Activated gamma-delta T cell treated with Interleukin-2 at 50 U/mL for 16 hours (primary cell): ENCODE measurements around the gene HOXA1.

ENCODE experiments used
- DNase-seq: peaks from one replicate; pipeline ENCODE4 v3.0.0-alpha.2; 2020

The HOXA1 gene

DNA sequence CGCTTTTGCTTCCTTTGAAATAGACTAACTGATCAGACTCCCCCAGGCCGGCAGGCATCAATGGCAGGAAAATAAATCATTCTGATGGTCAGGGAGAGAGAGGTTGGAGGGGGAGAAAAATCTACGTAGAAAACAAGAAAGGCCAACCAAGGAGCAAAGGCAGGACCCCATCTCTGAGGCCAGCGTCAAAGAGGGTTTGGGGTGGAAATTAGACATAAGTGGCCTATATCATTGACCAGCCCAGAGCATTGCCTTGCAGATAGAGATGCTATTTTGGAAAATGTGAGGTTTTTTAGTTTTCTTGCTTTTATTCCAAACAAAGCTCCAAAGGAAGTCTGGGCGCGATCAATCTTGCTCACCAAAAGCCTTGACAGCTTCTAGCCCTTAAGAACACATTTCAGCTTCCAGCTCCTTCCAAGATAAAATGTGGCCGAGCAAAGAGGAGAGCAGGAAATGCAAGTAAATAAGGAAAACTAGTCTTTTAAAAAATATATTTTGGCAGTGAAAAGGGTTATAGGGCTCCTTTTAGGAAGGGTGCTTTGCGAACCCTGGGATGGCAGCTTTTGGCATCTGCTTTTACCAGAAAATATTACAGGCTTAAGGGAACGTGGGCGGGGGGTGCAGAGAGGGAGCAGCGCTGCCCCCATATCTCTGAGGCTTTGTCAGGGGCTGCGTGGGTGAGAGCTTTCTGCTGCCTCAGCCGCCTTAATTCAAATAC is 8.7 kb upstream of the HOXA1 start:
- DNase-seq: no peak

DNA sequence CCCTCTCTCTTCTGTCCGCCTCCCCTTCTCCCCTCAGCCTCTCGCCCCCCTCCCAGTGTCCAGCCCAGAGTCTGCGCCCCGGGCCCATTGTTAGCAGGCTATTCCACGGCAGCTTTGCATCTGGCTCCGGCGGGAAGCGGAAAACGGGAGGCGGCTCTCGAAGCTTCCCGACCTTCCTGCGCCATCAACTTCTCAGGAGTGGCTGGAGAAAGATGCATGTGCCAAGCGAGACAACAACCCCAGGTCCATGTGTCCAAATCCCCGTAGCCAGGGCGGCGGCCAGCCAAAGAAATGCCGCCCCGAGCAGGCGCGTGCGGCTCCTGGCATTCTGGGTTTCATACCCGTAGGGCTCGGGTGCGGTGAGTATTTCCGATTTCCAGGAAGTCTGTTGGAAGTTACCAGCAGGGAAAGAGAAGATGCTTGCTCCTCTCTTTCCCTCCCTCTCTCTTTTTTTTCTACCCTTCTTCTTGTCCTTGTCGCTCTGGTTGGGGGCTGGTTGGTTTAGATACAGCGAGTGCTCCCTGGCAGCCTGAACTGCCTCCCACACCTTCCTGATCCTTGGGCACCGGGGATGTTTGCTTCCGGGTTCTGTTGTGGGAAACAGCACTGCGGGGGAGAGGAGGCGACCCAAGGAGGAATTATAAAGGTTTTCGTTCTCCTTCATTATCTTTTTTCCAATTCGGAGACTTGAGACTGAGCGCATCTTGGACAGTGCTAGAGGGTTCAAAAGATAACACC is 7.9 kb upstream of the HOXA1 start:
- no peak for DNase-seq

DNA sequence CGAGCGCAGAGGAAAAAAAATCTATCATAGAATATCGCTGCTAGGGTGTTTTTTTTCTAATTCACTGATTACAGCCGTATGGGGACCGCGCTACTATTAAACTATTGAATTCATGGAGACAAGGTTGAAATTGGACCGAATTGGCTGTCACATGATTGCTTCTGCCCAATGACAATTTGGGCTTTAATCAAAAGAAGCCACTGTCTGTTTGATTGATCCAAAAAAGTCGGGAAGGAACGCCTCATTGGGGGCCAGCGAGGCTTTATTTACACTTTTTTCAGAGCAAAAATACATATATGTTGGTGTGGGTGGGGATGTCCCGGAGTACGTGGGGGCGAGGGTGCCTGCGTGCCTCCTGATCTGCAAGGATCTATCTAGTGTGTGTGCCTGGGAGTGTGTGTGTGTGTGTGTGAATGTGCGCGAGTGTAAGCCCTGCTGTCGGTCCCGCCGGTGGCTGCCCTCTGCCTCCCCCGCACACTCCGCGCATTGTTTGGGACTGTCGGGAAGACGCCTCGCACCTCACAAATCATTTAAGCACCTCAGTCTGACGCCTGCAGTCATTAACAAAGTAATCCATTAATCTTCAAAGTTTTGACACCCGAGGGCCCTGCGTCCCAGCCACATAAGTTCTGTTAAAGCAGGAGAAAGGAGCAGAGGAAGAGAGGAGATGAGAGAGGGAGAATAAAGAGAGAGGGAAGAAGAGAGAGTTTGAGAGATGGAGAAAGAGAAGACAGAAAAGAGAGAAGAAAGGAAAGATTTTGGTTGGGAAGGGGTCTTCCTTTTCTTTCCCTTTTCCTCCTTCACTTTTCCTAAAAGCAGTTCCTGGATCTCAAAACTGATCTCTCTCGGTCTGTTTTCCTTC is 7.0 kb upstream of the HOXA1 start, which contains the start of gene HOXA2:
Gene HOXA2 (minus strand): TSS at position 103 of the 862 bp plus-strand sequence. CDS start 183 bp downstream, outside the sequence.
- no peak for DNase-seq

DNA sequence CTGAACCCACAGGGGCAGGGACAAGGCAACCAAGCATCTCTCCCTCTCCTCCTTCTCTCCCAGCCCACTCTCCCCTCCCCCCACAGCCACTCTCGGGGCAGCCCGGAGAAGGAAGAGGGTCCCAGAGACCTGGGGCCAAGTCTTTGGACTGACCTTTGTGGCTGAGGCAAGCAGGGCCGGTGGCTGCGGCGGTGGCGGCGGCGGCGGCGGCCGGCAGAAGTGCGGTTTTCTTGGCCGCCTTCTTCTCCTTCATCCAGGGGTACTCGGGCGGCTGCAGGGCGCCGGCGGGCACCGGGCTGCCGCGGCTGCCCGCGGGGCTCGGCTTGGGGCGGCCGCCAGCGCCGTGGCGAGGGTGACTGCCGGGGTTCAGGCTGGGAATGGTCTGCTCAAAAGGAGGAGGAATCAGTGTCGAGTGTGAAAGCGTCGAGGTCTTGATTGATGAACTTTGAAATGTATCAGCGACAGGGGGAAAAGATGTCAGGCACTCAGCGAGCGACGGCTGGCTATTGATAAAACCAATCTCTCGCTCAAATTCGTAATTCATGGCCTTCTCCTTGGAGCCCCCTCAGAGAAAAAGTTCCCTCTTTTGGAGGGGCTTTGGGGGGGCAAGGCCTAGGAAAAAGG is 6.3 kb upstream of the HOXA1 start:
- DNase-seq: no peak

DNA sequence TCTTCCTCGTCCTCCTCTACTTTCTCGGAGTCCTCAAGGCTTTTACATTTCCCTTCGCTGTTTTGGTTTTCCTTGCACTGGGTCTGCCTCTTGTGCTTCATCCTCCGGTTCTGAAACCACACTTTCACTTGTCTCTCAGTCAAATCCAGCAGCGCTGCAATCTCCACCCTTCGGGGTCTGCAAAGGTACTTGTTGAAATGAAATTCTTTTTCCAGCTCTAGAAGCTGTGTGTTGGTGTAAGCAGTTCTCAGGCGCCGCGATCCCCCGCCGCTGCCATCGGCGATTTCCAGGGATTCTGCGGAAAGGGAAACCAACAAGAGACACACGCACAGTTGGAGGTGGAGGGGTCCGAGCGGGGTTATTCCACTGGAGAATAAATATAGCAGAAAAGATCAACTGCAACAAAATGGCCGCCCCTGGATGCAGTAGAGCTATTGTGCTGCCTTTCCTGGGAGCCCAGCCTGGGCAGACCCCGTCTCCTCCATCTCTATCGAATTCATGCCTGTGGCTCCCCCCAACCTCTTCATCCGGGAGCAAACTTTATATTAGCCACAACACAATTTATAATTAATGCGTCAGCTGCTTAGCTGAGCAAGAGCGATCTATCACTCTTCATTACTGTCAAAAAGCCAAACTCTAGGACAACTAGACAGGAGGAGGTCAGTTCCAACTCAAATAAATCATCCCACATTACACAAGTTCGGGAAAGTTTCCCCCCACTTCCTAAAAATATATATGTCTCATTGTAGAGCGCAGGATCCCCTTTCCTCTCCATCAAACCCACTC is 5.6 kb upstream of the HOXA1 start:
- no peak for DNase-seq

DNA sequence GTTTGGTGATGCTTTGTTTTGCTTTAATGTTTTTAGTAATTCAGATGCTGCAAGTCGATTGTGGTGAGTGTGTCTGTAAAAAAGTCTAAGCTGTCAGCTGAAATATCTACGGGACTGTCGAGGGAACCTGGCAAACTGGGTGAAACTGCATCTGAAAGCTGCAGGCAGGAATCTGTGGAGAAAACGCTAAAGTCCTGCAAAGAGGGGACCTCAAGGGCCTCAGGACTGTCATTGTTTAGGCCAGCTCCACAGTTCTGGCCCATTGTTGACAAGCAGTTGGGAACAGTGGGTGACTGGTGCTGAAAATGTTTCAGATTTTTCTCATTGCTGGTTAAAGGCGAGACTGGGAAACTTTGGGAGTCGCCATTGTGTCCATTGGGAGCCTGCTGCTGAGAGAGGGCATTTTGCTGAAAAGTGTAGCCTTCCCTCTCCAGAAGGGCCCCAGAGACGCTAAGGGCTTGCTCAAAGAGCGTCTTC is 4.9 kb upstream of the HOXA1 start:
- DNase-seq: no peak

DNA sequence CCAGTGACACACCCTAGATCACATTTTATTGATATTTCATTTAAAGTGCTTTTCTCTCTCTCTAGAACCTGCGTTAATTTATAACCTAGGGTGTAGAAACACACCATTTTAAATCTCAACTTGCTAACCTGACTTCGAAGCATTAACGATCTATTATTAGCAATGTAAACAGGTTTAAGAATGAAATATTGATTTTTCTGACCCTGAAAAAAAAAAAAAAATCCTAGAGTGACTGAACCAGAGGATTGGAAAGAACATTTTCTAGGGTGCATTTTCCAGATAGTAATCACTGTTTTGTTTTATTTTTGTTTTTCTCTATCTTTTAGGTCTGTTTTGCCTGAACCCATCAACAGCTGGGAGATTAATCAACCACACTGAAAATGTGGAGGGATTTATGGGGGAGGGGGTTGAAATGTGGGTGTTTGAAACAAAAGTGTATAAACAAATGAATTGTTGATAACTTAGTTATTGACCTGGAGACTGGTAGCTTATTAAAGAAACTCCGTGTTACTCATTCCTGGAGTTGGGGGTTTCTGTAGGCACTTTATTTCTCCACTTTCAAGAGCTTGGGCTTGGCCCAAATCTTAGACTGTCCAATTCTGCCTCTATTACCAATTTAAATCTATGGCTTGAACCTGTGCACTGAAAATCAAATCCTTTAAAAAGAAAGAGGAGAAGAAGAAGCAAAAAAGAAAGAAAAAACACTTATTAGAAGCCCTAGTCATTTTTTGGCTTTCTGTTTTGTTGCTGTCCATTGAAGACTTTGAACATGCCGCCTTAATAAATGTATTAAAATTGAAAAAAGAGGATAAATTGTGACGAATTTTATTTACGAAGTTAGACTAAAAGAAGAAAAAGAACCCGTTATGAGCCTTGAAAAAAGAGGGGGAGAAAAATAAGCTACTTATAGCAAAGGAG is 3.9 kb upstream of the HOXA1 start:
- no peak for DNase-seq

DNA sequence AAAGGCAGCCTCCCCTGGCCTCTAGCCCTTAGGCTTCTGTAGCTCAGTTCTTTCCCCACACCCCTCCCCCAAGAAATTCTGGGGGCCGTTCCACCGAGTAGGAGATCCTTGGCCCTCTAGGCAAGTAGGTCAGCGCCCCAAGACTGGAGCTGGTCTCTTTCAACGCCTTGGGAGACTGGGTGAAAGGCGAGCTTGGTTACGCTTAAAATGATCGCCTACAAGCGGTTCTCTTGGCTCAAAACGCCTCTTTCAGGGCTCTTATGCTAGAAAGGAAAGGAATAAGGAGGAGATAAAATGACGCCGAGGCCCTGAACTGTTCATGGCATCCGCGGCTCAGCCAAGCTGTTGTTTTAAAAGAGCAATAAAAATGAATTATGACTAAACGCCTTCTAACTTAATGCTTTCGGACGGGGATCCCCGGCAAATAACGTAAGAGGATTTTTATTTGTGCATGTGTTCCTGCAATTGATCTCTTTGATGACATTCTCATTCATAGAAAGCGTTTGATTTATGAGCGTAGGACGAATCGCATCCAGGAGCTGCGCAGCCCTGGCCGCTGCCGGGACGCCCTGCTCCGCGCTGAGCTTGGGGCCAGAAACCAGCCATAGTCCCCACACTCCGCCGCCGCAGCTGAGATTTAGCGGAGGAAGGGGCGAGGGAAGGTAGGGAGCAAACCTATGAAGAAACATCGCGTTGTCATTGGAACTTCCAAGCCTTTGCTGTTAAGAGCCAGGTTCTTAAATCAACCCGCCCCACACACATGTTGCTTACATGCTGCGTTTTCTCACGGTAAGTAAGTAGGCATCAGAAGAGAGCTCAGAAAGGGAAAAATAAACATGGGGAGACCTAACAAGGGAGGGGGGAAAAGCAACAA is 3.0 kb upstream of the HOXA1 start:
- DNase-seq: no peak

DNA sequence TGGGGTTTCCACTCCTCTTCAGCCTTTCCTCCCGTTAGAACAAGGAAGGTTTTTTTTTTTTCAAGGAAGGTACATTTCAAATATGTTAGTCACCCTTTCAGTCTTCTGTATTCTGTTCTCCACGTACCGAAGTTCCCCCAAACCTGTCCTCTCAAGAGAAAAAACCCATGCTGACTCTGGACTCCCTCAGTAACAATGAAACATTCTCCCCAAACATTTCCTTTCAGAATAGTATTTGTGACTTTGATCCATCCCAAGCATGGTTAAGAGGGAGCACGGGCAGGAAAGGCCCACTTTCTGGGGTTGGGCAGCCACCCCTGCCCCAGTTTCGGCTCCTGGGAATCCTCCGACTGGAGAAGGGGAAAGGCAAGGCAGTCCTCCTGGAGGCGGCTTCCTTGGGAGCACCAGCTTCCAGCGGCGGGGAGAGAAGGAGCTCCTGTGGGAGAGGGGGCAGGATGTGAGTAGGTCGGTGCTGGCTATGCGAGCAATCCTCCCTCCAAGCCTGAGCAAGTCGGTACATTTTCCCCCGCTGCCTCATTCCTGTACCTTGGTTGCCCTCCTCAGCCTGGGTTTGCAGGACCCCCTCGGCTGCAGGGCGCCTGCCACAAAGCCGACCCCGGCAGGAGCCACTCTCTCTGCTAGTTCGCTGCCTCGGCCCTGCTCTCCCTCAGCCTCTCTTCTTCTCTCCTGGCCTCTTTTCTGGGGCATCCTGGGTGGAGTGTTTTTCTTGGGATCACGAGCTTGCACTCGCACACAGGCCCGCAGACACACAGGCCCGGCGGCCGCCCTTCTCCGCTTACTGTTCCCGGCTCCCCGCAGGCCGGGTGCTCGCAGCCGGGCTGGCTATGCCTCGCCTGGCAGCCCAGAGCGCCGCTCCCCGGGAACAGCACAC is 2.1 kb upstream of the HOXA1 start:
- no peak for DNase-seq

DNA sequence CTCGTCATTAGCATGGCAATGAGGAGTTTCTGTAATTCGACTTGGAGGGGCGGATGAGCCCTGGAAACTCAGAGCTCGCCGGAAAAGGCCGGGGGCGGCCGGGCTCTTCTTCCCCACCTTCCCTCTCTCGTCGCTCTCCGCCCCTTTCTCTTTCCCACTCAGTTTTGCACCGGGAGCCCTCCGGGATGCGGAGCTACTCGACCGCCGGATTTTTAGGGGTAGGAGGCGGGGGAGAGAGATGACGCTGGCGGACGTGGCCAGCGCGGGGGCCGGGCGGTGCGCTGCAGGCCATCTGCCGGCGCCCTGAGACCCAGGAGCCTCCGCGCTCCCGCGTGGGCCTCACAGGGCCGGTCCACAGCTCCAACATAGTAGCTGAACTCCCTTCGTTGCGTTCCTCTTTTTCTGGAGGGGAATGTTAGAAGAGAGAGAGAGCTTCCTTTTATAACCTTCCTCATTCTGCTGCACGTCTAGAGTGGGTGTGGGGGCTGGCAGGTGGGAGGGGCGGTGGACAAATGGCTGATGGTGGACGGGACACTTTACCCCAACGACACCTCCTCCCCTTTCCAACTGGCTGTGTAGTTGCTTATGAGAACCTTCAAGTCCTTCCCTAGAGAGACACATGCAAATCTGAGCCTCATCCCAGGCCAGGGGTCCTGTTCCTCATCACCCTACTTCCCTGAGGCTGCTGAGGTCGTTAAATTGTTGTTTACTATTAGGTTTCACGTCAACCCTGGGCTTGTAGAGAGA is 1.1 kb upstream of the HOXA1 start:
- DNase-seq: no peak

DNA sequence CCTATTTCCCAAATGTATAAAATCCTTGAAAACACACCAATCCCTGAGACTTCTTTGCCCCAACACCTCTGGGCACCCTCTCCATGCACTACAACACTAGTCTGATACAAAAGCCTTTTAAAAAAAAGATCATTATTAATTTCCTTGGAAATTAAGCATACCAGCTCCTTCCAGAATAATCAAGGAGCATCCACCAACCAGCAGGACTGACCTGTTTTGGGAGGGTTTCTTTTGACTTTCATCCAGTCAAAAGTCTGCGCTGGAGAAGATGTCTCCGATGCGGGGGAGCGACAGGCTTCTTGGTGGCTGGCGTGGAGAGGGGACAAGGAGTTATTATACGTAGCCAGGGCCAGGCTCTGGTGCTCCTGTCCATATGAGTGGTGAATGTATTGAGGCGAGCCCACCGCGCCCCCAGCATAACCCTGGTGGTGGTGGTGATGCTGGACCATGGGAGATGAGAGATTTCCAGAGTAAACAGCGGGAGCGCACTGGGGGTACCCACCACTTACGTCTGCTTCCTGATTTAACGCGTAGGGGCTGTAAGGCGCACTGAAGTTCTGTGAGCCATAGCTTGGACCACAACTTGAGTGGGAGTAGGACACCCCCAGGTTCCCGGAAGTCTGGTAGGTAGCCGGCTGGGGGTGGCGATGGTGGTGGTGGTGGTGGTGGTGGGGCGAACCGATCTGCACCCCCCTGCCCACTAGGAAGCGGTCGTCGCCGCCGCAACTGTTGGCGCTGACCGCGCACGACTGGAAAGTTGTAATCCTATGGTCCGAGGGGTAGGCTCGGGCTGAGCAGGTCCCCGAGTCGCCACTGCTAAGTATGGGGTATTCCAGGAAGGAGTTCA is 527 bp downstream of the HOXA1 start:
- no peak for DNase-seq

DNA sequence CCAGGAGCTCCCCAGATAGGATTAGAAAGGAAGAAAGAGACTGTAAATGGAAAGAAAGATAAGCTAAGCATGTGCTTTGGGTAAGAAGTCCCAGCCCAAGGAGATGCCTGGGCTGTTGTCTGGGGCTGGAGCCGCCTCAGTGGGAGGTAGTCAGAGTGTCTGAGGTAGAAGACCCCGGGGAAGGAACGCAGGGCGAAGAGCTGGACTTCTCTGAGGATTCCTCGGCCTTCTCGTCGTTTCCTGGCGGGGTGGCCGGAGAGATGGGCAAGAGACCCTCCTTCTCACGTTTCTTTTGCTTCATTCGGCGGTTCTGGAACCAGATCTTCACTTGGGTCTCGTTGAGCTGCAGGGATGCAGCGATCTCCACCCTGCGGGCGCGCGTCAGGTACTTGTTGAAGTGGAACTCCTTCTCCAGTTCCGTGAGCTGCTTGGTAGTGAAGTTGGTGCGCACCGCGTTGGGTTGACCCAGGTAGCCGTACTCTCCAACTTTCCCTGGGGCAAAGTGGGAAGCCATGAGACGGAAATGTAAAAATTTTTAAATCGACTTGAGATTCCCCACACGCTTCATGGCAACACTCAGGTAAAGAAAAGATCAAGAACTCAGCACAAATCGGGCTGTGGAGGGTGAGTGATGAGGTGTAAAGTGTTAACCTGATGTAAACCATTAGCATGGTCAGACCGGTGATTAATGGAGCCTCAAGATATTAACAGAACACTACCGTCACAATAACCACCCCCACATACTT is 1.3 kb downstream of the HOXA1 start:
- no peak for DNase-seq

DNA sequence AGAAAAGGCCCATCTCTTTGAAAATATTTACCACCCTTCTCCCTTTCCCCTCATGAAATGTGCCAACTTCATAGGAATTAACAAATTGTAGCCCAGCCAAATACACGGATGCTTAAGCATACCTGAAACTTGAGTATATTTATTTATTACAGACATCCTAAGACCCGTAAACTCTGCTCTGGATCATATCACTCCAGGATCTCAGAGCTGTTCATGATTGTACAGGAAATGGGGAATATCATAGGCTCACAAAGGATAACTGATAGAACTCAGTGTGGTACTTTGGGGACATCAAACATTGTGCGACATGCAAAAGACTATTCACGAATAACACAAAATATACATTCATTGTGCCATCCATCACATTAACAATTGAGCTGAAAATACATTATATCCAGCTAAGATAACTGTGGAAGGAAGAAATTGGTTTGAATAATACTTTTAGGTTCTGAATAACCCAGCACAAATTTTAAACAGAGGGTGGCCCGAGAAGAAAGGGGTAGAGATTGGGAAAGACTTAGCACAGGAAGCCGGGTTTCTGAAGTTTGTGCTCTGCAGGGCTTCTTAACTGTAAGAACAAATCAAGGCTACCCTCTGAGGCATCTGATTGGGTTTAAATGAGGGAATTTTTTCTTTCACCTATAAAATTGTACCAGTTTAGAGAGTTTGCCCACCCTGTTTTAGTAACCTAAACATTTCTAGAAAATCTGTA is 2.5 kb downstream of the HOXA1 start:
- no peak for DNase-seq

DNA sequence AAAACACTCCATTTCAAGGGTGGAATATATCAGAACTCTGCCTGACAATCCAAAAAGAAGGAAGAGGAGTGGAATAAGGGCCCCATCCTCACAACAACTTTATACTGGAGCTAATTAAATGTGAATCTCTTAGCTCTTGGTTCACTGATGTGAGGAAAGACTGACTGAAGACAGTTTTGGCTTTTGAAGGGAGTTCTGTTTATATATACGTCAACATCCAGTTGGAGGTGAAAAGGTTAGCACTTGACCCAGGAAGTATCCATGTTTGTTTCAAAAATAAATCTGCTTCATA is 3.0 kb downstream of the HOXA1 start:
- no peak for DNase-seq

DNA sequence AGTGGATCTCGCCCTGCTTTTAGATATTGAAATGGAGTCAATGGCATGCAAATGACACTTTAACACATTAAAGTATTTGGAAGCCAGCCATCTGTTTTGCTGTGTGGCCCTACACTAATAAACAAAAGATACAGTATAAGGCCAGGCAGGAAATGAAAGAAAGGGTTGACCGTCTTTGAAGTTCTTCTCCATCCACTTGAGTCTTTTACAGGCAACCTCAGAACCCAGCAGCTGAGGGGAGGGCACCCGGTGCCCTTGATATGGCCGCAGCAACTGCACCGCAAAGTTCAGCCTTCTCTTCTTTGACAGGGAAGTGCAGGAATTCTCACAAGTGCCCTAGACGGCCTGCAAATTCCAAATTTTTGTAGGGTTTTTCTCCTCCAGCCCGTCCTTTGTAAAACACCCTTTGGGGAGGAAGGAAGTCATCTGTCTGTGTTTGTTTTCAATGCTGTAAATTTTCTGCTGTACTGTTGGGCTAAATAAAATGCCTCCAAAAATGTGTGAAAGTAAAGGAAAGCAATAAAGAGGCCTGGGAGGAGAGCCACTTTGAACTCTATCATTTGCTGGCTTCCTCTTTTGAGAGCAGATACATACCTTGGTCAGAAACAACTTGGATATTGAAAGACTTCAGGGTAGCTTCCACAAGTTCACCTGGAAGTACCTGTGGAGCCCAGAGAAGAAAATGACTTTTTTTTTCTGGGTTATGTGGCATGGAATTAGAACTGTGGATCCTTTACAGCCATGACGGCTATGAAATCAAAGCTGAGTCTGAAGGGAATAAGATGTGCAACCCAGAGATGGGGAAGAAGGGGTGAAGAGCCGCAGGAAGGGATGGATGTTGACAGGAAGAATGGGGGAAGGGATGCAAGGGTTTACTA is 3.6 kb downstream of the HOXA1 start:
- DNase-seq: no peak
